Left lung (tissue), 10 donors: ENCODE data around the gene HIGD1A. TPM values are rescaled to one million over a fixed set of nuclear protein-coding genes. Genes with fewer than 3 reads are reported as not detected.
A peak's percentile ranks its signal among the peaks of the same experiment; 100 is the strongest.

Experiments used
- ATAC-seq: fragments of 200-7000 bp; cut with Tn5 transposase; one replicate; pipeline ENCODE4 v1.9.1; 2020; ENCODE audit warnings: moderate library complexity
- DNase-seq, 4 donors: peaks; one replicate each; pipeline ENCODE4 v3.0.0-alpha.2; 2013 to 2020
- H3K27ac ChIP-seq, 2 donors: fragments of 200-600 bp; sonication (generic) in 1 of 2; one replicate each; pipeline versions ENCODE4 v1.5.0 to v1.8.0; 2020 to 2021
- H3K27me3 ChIP-seq, 2 donors: fragments of 200-600 bp; sonication (generic) in 1 of 2; one replicate each; pipeline versions ENCODE4 v1.5.0 to v1.8.0; 2020 to 2021
- H3K36me3 ChIP-seq, 2 donors: fragments of 200-600 bp; sonication (generic) in 1 of 2; one replicate each; pipeline versions ENCODE4 v1.5.0 to v1.8.0; 2020 to 2021
- H3K4me1 ChIP-seq, 2 donors: fragments of 200-600 bp; one replicate each; pipeline ENCODE4 v1.8.0; 2021
- H3K4me3 ChIP-seq, 2 donors: fragments of 200-600 bp; sonication (generic) in 1 of 2; one replicate each; pipeline versions ENCODE4 v1.5.0 to v1.8.0; 2020 to 2021; ENCODE audit warnings: mild to moderate bottlenecking in 1 of 2
- H3K9me3 ChIP-seq, 2 donors: fragments of 200-600 bp; sonication (generic) in 1 of 2; one replicate each; pipeline versions ENCODE4 v1.5.0 to v1.8.0; 2020 to 2021
- CTCF ChIP-seq, 2 donors: fragments of 200-600 bp; sonication (generic) in 1 of 2; IDR thresholded peaks; one replicate each; pipeline versions ENCODE4 v1.5.0 to v1.8.0; 2021; ENCODE audit warnings: antibody characterized with exemption in 2 of 2
- intact Hi-C, 2 donors: fragments of 100-400 bp; cut with DNase I; formaldehyde crosslinking; loops; one replicate each; pipeline versions ENCODE4 v1.11.2 to v1.14.2; 2022
- polyA plus RNA-seq, 6 donors: library from polyadenylated mRNA; unstranded; fragments of 120-200 nt; gene quantifications; one replicate each; pipeline ENCODE4 v1.2.1, GENCODE V29; 2013; ENCODE audit not compliant: insufficient read length in 6 of 6
- total RNA-seq, 2 donors: library from RNA; stranded (reverse); fragmentation: NEBNext Ultra II Directional; extraction: Animal tissue kit (Norgen Biotek cat#: 25700); gene quantifications; one replicate each; pipeline ENCODE4 v1.2.1, GENCODE V29; 2021
- donor health status: DM: no; HTN: yes; CAD: no.
- donor health status: DM: no; HTN: no; CAD: no.

HIGD1A gene
- total and polyA plus RNA-seq, 8 donors, result 77.7 to 99.1 (median 92.5) TPM

GRCh38 chr3:42734263-42734860 is 69.9 kb downstream of the HIGD1A start:
- no peak for TF ChIP-seq CTCF (IDR thresholded peaks at IDR 0.05)
- DNase-seq, result peak in 1 of 4 donors; percentile 10
- Histone ChIP-seq H3K9me3 (no peaks in the 10 kb centered on the region), H3K27me3 (no peaks in the 10 kb centered on the region), H3K4me1 (no peaks in the 10 kb centered on the region), H3K36me3 (no peaks in the 10 kb centered on the region), H3K27ac (no peak overlapping the region), H3K4me3 (no peak overlapping the region)
- intact Hi-C loops, result no loop called here
- no peak for ATAC-seq

DNA sequence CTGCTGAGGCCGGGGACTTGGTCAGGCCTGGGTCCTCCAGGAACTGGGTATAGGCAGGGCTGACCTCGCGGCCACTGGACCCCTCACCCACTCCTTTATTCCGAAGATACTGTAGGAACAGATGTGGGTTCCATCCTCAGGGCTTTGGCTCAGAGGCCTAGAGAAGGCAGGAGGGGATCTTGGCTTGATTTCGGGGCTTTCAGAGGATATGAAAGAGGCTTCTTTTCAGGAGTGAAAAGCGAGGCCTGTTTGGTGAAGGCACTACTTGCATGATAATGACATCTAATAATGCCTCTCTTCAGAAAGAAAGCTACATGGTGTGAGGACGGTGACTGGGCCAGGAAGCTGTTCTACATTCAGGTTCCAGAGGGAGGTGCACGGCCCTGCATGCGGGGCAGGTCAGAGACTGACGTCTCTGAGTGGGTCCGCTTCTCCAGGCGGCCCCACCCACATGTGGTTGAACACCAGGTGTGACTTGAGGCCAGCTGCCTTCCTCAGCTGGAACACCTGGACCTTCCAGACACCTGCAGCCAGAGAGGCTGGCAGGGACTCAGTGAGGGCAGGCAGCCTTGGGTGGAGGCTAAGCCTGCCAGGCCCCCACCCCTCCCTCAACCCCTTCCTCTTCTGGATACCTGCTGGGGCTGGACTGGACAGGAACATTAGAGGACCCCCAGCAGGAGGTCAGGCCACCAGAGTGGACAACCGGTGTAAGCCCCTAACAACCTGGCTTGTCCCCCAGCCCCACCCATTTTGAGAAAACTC is 70.6 kb downstream of the HIGD1A start:
- ATAC-seq, result no peak
- Histone ChIP-seq H3K4me1 (no peaks in the 10 kb centered on the region), H3K4me3 (no peak overlapping the region), H3K9me3 (no peaks in the 10 kb centered on the region), H3K36me3 (no peaks in the 10 kb centered on the region), H3K27me3 (no peaks in the 10 kb centered on the region), H3K27ac (no peak overlapping the region)
- intact Hi-C loops, result no loop called here
- TF ChIP-seq CTCF (IDR thresholded peaks at IDR 0.05), result no peak
- DNase-seq, result no peak

Other genes with a start within 250 kb of the HIGD1A start
- 10 to 100 TPM; 48.9 to 55.2 TPM for gene SEC22C, start 222.5 kb downstream of the HIGD1A start, total RNA-seq
- gene SEC22C, start 222.5 kb downstream of the HIGD1A start, polyA plus RNA-seq, result 10 to 100 TPM; 40.9 to 50.6 (median 43.9) TPM
- 10 to 100 TPM; 20.3 to 24.2 TPM for gene SS18L2, start 213.6 kb downstream of the HIGD1A start, total RNA-seq
- 10 to 100 TPM; 23.9 to 28.0 (median 27.1) TPM for gene SS18L2, start 213.6 kb downstream of the HIGD1A start, polyA plus RNA-seq
- 10 to 100 TPM; 53.7 to 66.2 TPM for gene NKTR, start 203.8 kb downstream of the HIGD1A start, total RNA-seq
- gene NKTR, start 203.8 kb downstream of the HIGD1A start, polyA plus RNA-seq, result 100 to 1,000 TPM; 174 to 254 (median 214) TPM
- 10 to 100 TPM; 18.3 to 34.9 TPM for gene ZBTB47, start 150.8 kb downstream of the HIGD1A start, total RNA-seq
- 10 to 100 TPM; 10.4 to 16.3 (median 14.0) TPM for gene ZBTB47, start 150.8 kb downstream of the HIGD1A start, polyA plus RNA-seq
- not detected for gene KLHL40, start 119.0 kb downstream of the HIGD1A start, total RNA-seq
- gene KLHL40, start 119.0 kb downstream of the HIGD1A start, polyA plus RNA-seq, result not detected
- 1 to 10 TPM in 1 of 2 donors, under 1 TPM in 1; 0.29 to 1.0 TPM for gene HHATL, start 101.7 kb downstream of the HIGD1A start, total RNA-seq
- 1 to 10 TPM in 3 of 6 donors, under 1 TPM in 2, not detected in 1; 0.36 to 1.3 (median 1.0) TPM for gene HHATL, start 101.7 kb downstream of the HIGD1A start, polyA plus RNA-seq
- gene CCDC13, start 31.2 kb downstream of the HIGD1A start, total RNA-seq, result 1 to 10 TPM in 1 of 2 donors, under 1 TPM in 1; 0.90 to 2.9 TPM
- 1 to 10 TPM in 5 of 6 donors, under 1 TPM in 1; 0.95 to 3.5 (median 2.0) TPM for gene CCDC13, start 31.2 kb downstream of the HIGD1A start, polyA plus RNA-seq
- 1 to 10 TPM; 2.5 to 7.9 TPM for gene ACKR2, start 5.0 kb upstream of the HIGD1A start, total RNA-seq
- gene ACKR2, start 5.0 kb upstream of the HIGD1A start, polyA plus RNA-seq, result 1 to 10 TPM in 5 of 6 donors, under 1 TPM in 1; 0.77 to 3.1 (median 1.7) TPM
- not detected for gene CYP8B1, start 71.4 kb upstream of the HIGD1A start, total RNA-seq
- gene CYP8B1, start 71.4 kb upstream of the HIGD1A start, polyA plus RNA-seq, result under 1 TPM; 0.14 to 0.46 (median 0.24) TPM
- 1 to 10 TPM; 6.7 to 7.1 TPM for gene ZNF662, start 101.7 kb upstream of the HIGD1A start, total RNA-seq
- gene ZNF662, start 101.7 kb upstream of the HIGD1A start, polyA plus RNA-seq, result 10 to 100 TPM; 47.0 to 58.6 (median 50.0) TPM
- gene GASK1A, start 174.8 kb upstream of the HIGD1A start, total RNA-seq, result 10 to 100 TPM; 11.3 to 12.3 TPM
- gene GASK1A, start 174.8 kb upstream of the HIGD1A start, polyA plus RNA-seq, result 1 to 10 TPM; 3.1 to 5.1 (median 3.5) TPM